NCI-H526 (cell line): ENCODE data around the gene CCDC171.
"Not testable (repeated sequence)": the region's sequence is repeated elsewhere in the genome, so short reads cannot be mapped to it uniquely, and the experiment has no call there.

Source experiments
- DNase-seq, 2 experiments: peaks; one replicate each; lab custom pipeline; 2025; lab: John Stamatoyannopoulos, UW

The CCDC171 gene

DNA sequence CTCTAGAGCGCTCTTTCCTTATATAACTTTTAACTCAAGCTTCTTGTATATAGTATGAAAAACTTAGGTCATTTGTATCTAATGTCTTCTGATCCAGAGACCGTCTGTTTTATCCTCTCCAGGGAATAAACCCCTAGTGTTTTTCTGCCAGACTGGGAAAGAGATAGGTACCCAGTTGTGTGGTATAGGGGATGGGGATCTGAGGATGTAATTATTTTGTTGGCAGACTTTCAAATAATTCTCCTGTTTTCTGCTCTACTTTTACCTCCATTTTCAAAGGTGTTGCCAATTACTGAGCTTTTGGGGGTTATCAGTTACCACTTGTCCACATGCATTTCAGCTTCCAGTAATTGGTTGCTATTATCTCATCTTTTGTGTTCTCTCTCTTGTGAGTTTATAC, 17.9 kb downstream of the CCDC171 start:
- DNase-seq: no peak

DNA sequence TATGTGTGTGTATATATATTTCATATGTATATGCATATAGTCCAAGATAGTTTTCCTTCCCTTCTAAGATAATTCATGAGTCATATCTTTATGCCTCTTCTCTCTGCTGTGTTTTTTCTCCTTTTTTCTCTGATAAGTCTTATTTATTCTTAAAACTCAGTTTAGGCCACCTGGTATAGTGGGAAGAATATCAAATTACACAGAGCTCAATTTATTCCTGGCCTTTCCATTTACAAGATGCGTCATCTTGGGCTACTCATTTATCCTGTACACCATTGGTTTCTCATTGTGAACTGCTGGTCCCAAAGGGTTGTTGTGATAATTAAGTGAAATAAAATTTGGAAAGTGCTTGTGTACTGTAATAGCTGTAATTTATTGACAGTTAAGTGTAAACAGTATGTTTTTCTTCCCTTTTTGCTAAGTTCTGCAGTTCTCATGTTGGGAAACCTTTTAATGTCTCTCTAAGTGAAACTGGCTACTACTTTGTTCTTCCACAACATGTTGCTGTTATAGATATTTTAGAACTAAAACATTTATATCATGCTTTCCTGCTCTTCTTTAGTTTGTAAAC, 19.4 kb downstream of the CCDC171 start:
- DNase-seq: no peak

DNA sequence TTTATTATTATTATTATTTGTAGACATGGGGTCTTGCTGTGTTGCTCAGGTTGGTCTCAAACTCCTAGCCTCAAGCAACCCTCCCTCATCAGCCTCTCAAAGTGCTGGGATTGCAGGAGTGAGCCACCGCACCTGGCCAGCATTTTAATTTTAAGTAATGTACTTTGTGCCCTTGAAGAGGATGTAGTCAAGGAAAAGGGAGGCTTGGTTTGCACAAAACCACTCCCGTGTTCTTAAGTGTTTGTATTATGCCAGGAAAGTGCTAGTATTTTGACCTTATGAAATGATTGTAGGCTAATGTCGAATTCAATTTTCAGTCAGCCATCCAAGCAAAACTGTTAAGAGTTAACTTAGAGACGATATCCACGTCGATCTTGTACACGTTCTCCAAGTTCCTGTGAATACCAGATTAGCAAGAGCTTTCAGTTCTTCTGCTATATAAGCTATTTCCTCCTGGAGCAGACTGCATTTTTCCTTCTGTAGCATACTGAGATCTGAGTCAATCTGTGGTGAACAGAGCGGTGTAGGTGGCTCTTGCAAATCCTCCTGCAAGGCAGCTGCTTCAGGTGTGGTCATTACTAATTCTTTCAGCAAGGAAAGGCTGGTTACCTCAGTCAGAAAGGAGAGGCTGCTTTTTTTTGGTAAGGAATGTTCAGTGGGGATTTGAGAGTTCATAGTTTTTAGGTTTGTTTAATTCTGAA, 23.7 kb downstream of the CCDC171 start:
- DNase-seq: no peak

DNA sequence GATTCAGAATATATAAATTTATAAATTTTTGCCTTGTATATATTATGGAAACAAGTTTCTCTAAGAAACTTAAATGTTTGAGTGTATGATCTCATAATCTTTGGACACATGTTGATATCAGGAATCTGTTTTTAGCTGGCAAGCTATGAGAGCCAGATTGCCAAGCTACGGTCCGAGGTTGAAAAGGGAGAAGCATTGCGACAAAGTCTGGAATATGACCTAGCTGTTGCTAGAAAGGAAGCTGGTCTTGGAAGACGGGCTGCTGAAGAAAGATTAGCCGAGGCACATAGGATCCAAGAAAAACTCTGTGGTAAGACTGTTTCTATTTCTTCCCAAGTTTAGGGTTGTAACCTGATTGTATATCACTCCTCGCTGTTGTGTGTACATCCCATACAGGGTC, 25.9 kb downstream of the CCDC171 start:
- DNase-seq: no peak

DNA sequence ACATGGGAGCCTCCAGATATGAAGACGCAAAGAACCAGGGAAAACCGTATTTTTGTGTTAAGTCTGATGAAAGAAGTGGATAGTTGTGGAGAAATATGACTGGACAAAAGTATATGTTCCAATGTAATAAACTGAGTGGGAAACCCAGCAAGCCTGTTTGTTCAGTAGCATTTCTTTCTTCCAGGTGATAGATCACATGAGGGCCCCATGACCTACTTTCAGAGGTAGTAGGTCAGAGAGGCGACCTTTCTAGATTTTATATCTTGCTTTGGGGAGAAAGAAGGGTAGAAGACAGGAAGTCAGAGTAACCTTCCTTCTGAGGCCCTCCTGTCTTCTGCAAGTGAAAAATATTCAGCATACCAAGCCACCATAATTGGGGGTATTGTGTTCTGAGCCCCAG, 31.5 kb downstream of the CCDC171 start:
- DNase-seq: no peak

DNA sequence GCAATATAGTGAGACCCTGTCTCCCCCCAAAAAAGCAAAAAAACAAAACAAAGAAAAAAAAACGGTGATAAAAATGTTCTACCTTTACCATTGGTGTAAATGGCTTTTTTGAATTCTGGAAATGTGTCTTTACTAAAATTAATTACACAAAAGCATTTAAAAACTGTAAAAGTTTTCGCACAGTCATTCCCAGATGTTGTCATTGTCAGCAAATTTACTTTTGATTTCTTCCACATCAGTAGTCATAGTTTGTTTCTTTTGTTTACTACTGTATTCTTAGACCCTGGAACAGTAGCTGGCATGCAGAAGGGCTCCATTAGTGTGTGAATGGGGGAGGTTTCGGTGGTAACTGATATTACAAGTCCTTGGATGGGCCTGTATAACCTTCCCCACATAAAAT, 39.5 kb downstream of the CCDC171 start:
- DNase-seq: no peak

DNA sequence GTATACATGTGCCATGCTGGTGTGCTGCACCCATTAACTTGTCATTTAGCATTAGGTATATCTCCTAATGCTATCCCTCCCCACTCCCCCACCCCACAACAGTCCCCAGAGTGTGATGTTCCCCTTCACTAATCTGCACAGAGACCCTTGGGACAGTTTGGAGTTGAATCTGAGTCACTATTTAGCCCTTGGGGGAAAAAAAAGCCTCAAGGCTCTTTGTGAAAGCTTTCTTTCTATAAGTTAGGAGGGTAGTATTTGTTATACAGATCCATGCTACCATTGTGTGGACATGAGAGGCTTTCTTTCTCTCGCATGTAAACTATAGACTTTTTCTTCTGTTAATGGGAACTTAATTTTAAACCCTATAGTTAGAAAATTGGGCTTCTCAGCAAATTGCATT, 40.1 kb downstream of the CCDC171 start:
- DNase-seq: not testable (repeated sequence)

DNA sequence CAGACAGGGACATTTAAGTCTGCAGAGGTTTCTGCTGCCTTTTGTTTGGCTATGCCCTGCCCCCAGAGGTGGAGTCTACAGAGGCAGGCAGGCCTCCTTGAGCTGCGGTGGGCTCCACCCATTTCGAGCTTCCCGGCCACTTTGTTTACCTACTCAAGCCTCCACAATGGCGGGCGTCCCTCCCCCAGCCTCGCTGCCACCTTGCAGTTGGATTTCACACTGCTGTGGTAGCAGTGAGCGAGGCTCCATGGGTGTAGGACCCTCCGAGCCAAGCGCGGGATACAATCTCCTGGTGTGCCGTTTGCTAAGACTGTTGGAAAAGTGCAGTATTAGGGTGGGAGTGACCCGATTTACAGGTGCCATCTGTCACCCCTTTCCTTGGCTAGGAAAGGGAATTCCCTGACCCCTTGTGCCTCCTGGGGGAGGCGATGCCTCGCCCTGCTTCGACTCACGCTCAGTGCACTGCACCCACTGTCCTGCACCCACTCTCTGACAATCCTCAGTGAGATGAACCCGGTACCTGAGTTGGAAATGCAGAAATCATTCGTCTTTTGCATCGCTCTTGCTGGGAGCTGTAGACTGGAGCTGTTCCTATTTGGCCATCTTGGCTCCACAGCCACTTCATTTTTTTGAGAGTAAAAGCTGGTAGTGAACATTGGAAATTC, 48.0 kb downstream of the CCDC171 start:
- DNase-seq: not testable (repeated sequence)

DNA sequence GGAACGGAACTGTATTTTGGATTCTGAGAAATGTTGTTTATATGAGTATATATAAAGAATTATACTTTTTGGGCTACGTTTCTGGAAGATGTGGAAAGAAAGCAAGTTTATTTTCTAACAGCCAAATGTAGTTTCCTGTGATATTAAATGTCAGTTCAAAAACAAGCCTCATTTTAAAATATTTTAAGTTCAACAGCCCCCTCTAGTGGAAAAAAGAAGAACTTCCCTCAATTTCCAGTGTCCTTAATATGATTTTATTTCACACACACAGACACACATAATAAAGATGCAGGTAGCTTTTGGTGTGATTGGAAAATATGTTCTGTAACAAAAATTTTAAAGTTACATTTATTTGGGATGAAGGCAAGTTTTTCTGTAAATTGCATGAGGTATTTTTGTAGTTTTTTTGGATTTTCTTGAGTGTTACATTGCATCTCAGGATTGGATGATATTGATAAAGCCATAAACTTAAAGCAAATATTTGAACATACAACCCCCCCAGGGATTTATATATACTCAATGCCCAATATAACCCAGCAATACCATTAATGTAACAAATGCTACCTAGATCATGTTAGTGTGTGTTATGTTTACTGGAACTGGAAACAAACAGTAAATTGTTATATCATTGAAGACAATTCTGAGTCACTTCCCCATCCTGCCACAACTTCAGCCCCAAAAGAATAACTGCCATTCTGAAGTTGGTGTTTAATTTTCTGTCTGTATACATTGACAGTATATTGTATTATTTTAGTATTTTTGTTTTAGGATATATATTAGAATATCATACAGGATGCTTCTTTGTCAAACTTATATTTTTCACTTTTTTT, 54.0 kb downstream of the CCDC171 start:
- peak; percentile 68 to 84 for DNase-seq

DNA sequence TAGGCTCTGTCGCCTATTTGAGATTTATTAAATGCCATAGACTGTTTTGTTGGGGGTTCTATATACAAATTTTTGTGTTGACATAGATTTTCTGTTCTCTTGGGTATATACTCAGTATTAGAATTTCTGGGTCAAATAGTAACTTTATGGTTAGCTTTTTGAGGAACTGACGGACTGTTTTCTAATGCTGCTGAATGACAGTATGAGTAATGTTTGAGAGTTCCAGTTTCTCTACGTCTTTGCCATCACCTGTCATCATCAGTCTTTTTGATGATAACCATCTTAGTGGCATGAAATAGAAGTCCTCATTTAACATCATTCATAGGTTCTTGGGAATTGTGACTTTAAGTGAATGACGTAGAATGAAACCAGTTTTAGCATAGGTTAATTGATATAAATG, 60.1 kb downstream of the CCDC171 start:
- DNase-seq: no peak

DNA sequence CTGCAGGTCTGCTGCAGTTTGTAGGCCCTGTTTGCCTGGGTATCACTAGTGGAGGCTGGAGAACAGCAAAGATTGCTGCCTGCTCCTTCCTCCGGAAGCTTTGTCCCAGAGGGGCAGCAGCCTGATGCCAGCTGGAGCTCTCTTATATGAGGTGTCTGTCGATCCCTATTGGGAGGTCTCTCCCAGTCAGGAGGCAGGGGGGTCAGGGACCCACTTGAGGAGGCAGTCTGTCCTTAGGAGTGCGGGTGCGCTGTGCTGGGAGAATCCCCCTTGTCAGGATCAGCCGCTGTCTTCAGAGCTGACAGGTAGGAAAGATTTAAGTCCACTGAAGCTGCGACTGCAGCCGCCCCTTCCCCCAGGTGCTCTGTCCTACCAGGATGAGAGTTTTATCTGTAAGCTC, 64.9 kb downstream of the CCDC171 start:
- no peak for DNase-seq

DNA sequence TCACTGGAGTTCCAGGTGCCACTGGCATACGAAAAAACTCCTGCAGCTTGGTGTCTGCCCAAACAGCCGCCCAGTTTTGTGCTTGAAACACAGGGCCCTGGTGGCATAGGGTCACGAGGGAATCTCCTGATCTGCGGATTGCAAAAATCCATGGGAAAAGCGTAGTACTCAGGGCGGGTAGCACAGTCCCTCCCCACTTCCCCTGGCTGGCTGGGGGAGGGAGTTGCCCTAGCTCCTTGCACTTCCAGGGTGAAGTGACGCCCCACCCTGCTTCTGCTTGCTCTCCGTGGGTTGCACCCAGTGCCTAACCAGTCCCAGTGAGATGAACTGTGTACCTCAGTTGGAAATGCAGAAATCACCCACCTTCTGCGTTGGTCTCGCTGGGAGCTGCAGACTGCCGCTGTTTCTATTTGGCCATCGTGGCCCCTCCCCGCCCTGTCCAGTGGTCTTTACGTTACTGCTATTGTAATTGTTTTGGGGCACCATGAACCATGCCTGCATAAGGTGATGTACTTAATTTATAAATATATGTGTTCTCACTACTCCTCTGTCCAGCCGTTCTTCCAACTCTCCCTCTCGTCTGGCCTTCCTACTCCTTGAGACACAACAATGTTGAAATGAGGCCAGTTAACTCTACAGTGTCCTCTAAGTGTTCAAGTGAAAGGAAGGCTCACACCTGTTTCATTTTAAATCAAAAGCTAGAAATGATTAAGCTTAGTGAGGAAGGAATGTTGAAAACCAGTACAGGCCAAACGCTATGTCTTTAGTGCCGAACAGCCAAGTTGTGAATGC, 65.9 kb downstream of the CCDC171 start:
- DNase-seq: no peak

DNA sequence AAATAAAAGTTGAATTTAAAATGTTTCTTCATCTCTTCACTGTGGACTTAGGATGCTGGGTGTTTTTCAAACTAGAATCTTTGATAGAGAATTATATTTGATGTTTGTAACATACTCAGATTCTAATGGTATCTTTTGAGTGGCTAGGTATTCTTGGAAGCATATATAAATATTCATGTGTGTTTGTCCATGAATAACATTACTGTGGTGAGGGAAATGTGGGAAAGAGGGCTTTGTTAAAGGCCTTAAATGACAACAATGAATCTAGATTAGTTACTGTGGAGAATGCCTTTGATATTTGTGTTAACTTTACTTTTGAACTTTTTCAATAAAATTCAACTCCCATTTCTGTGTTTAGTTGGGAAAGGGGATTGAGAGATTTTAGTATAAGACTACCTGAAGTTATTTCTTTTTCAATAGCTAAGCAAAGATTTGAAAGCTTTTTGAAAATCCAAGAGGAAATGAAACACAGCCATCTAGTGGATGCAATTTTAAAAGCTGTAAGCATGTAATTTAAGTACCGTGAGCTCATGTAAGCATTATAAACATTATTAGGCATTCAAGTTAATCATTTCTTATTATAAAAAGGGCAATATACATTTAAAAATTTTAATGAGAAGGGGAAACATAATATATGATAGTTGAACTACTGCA, 69.6 kb downstream of the CCDC171 start:
- peak; percentile 20 to 26 for DNase-seq

DNA sequence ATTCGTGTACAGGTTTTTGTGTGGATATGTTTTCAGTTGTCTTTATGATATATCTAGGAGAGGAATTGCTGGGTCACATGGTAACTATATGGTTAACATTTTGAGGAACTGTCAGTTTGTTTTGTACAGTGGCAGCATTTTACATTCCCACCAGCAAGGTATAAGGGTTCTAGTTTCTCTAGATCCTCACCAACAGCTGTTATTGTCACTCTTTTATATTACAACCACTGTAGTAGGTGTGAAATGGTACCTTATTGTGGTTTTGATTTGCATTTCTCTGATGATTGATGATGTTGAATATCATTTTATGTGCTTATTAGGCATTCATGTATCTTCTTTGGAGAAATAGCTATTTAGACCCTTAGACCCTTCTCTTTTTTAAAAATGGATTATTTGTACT, 82.9 kb downstream of the CCDC171 start:
- no peak for DNase-seq

DNA sequence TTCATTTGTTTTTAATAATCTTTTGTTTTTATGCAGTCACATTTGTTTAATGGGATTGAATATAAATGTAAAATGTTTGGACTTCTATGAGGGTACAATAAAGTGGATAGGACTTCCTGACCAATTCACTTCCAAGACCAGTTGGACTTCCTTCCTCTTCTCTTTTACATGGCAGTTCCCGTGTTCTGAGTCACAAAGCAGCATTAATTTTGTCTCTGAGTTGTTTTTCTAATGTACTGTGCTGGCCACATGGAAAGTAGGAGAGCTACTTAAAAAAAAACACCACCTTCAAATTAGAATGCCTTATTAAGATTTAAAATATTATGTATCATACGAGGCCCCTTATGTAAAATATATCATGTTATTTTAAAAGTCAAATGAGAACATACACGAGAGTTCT, 87.3 kb downstream of the CCDC171 start:
- peak; percentile 30 to 49 for DNase-seq

DNA sequence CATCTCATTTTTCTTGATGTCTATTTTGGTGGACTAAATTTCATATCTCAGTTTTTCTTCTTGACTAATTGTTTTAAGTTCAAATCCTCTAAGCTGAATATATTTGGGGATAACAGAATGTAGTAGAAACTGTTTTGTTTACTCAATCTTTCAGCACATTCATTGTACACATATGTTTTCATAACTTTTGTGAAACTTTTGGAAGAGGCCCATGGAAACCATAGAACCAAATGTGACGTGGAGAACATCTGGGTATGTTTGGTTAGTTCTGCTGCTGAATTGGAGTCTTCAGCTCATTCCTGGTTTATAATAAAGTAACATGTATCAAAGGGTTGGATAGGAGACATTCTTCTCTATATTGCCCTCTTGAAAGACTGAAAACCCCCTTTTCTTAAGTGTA, 88.4 kb downstream of the CCDC171 start:
- no peak for DNase-seq

DNA sequence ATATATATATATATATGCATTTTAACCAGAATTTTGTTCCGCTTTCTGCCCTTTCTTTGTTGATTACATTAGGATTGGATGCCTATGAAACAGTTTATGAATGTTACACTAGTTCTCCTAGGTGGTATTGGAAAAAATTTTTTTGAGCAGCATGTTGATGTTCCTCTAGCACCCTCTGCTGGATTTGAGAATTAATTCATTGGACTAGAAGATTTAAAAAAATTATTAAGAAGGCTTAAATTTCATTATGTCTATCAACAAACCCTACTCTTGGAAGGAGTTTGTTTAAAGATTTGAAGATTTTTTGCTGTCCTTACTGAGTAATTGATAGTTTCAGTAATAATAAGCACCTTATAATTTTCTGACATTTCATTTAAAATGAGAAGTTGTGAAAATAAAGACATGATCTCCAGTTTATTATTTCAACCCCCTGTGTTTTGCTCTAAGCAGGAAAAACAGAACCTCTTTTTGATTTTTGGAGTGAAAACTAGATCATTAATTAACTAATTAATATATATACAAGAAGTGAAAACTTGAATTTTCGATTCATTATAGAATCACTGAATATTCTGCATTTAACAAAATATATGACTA, 89.6 kb downstream of the CCDC171 start:
- peak; percentile 36 to 84 for DNase-seq

DNA sequence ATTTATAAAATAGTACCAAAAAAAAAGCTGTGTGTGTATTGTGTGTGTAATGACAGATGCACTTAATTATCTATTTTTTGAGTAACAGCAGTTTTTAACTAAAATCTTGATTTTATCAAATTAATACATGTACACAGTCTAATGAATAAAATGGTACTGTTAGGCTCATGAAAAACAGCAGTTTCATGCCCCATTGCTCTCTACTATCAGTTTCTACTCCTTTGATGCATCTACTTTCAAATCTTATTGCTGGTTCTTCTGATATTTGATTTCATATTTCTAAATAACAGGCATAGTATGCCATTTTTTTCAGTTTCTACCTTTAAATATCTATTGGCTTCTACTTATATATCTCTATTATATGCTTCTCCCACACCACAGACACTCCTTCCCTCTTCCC, 117.4 kb downstream of the CCDC171 start:
- DNase-seq: no peak

DNA sequence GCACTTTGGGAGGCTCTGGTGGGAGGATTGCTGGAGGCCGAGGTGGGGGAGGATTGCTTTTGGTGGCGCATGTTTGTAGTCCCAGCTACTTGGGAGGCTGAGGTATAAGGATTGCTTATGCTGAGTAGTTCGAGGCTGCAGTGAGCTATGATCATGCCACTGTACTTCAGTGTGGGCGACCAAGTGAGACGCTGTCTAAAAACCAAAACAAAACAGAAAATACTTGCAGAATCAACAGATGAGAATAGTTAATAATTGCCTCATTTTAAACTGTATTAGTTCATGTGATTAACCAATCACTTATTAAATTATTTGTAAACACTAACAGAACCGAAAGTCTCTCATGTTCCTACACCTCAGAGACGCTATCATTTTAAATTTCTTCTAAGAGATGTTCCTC, 118.1 kb downstream of the CCDC171 start:
- no peak for DNase-seq

DNA sequence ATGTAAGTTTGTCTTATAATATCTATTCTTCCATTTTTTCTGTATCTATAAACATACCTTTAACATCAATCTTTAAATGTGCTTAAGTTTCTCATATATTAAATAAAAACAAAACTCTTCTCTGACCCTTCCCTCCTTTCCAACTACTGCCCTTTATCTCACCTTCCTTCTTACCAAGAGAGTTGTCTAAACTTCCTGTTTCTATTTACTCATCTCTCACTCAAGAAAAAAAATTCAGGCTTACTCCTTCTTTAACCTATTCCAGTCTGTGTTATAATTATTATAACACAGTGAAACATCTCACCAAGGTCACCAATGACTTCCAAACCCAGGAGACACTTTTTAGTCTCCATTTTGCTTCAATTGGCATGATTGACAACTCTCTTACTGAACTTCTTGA, 140.9 kb downstream of the CCDC171 start:
- no peak for DNase-seq

DNA sequence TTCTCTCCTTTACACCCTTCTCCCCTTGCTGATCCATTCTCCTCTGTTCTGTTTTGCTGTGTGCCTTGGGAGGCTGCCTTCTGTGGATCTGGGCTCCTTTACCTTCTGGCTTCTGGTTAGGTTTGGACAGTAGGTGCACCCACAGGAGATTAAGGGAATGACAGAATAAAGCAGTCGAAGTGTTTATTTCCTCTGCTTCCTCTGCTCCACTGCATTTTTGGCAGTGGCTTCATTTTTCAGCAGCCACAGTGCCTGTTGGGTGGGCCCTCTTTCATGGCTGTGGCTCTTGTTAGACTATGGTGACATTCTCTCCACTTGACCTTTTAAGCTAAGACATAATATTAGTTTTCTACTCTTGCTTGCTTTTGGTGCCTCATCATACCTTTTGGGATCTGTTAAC, 144.1 kb downstream of the CCDC171 start:
- DNase-seq: no peak
